ENCODE measurements around the gene XPR1.

Gene XPR1

DNA sequence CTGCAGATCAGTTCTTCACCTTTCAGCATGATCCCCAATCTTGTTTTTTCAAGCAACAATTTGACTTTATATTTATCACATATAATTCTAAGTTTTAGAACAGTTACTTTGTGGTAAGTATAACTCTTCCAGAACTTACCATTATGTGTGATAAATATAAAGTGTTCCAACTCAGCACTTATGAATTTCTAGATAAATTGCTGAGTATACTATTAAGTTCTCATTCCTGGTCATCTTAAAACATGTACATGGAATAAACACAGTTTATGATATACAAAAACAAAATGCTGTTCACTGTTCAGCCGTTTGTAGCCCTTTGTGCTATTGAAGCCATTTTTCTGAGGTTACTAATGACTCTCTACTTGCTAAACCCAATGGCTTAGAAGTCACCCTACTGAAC lies 5.1 kb upstream of the XPR1 start:
- H3K27ac Mint-ChIP-seq, result no peak overlapping the region
- ATAC-seq (ENCODE audit: low read depth) (no peak), DNase-seq (ENCODE audit: low spot score in 2 of 2) (no peak)
- H3K4me1 Mint-ChIP-seq, result no peaks in the 10 kb centered on the region
- H3K27me3 Mint-ChIP-seq, result peaks cover 10% of the 10 kb centered on the region
- no peaks in the 10 kb centered on the region for H3K36me3 Mint-ChIP-seq
- no peaks in the 10 kb centered on the region for H3K9me3 Mint-ChIP-seq
- H3K4me3 Mint-ChIP-seq, result no peak overlapping the region

- H3K27ac Mint-ChIP-seq, result no peak overlapping the region
- no peak overlapping the region for H3K4me3 Mint-ChIP-seq
- DNase-seq (ENCODE audit: low spot score in 2 of 2) (no peak), ATAC-seq (ENCODE audit: low read depth) (no peak)
- no peaks in the 10 kb centered on the region for H3K9me3 Mint-ChIP-seq
- no peaks in the 10 kb centered on the region for H3K4me1 Mint-ChIP-seq
- H3K36me3 Mint-ChIP-seq, result no peaks in the 10 kb centered on the region
- H3K27me3 Mint-ChIP-seq, result peaks cover 10% of the 10 kb centered on the region
Observed at GRCh38 chr1:180627411-180627810, 4.4 kb upstream of the XPR1 start.

DNA sequence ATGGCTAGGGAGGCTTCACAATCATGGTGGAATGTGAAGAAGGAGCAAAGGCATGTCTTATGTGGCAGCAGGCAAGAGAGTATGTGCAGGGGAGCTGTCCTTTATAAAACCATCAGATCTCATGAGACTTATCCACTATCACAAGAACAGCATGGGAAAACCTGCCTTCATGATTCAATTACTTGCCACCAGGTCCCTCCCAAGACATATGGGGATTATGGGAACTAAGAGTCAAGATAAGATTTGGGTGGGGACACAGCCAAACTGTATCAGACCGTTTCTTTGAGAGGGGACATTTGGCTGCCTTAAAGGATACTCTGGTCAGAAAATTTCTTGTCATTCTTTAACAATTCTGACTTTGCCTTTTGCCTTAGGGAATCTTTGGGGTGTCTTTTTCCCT lies 3.2 kb upstream of the XPR1 start:
- Mint-ChIP-seq H3K4me3 (no peak overlapping the region), H3K36me3 (no peaks in the 10 kb centered on the region), H3K4me1 (no peaks in the 10 kb centered on the region), H3K27me3 (peaks cover 10% of the 10 kb centered on the region), H3K9me3 (no peaks in the 10 kb centered on the region), H3K27ac (no peak overlapping the region)
- DNase-seq (ENCODE audit: low spot score in 2 of 2), result no peak
- no peak for ATAC-seq (ENCODE audit: low read depth)

GRCh38 chr1:180630408-180631193 lies 1.2 kb upstream of the XPR1 start:
- no peak overlapping the region for H3K27ac Mint-ChIP-seq
- no peak for ATAC-seq (ENCODE audit: low read depth)
- H3K36me3 Mint-ChIP-seq, result no peaks in the 10 kb centered on the region
- DNase-seq (ENCODE audit: low spot score in 2 of 2), result no peak
- peaks cover 7% of the 10 kb centered on the region for H3K27me3 Mint-ChIP-seq
- no peak overlapping the region for H3K4me3 Mint-ChIP-seq
- H3K4me1 Mint-ChIP-seq, result no peaks in the 10 kb centered on the region
- no peaks in the 10 kb centered on the region for H3K9me3 Mint-ChIP-seq

GRCh38 chr1:180631194-180631765 lies 542 bp upstream of the XPR1 start:
- H3K27ac Mint-ChIP-seq, result no peak overlapping the region
- no peaks in the 10 kb centered on the region for H3K36me3 Mint-ChIP-seq
- ATAC-seq (ENCODE audit: low read depth) (no peak), DNase-seq (ENCODE audit: low spot score in 2 of 2) (no peak)
- peaks cover 5% of the 10 kb centered on the region for H3K27me3 Mint-ChIP-seq
- no peak overlapping the region for H3K4me3 Mint-ChIP-seq
- H3K9me3 Mint-ChIP-seq, result no peaks in the 10 kb centered on the region
- H3K4me1 Mint-ChIP-seq, result no peaks in the 10 kb centered on the region

GRCh38 chr1:180632326-180633056 lies 669 bp downstream of the XPR1 start:
- H3K36me3 Mint-ChIP-seq, result peaks cover 3% of the 10 kb centered on the region
- no peaks in the 10 kb centered on the region for H3K27me3 Mint-ChIP-seq
- ATAC-seq (ENCODE audit: low read depth) (peak; percentile 23), DNase-seq (ENCODE audit: low spot score in 2 of 2) (peak in 1 of 2 donors; percentile 33)
- peaks cover 2% of the 10 kb centered on the region for H3K4me1 Mint-ChIP-seq
- no peak overlapping the region for H3K4me3 Mint-ChIP-seq
- H3K27ac Mint-ChIP-seq, result no peak overlapping the region
- H3K9me3 Mint-ChIP-seq, result no peaks in the 10 kb centered on the region

- Mint-ChIP-seq H3K27ac (no peak overlapping the region), H3K9me3 (no peaks in the 10 kb centered on the region), H3K4me3 (no peak overlapping the region), H3K36me3 (peaks cover 3% of the 10 kb centered on the region), H3K27me3 (no peaks in the 10 kb centered on the region), H3K4me1 (peaks cover 2% of the 10 kb centered on the region)
- no peak for DNase-seq (ENCODE audit: low spot score in 2 of 2)
- ATAC-seq (ENCODE audit: low read depth), result no peak
Observed at GRCh38 chr1:180633057-180634056, 1.5 kb downstream of the XPR1 start.

GRCh38 chr1:180636138-180636537 lies 4.3 kb downstream of the XPR1 start:
- H3K4me3 Mint-ChIP-seq, result no peak overlapping the region
- DNase-seq (ENCODE audit: low spot score in 2 of 2), result no peak
- H3K9me3 Mint-ChIP-seq, result no peaks in the 10 kb centered on the region
- H3K27ac Mint-ChIP-seq, result no peak overlapping the region
- peaks cover 7% of the 10 kb centered on the region for H3K36me3 Mint-ChIP-seq
- peaks cover 6% of the 10 kb centered on the region for H3K4me1 Mint-ChIP-seq
- no peak for ATAC-seq (ENCODE audit: low read depth)
- no peaks in the 10 kb centered on the region for H3K27me3 Mint-ChIP-seq

DNA sequence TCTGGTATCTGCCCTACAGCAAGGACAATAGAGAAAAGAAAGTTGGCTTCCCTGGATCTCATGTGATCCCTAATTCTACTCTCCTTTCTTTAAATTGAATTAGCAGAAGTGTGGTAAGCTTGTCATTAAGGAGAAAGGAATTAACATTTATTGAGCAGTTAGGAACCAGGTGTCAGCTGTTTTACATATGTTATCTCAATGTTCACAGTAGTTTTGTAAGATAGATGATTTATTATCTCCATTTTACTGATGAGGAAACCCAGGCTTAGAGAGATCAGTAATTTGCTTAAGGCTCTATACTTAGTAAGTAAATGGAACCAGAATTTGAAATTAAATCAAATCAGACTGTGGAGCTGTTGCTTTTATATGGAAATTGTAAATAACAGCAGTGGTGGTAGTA lies 8.0 kb downstream of the XPR1 start:
- no peaks in the 10 kb centered on the region for H3K9me3 Mint-ChIP-seq
- DNase-seq (ENCODE audit: low spot score in 2 of 2) (no peak), ATAC-seq (ENCODE audit: low read depth) (no peak)
- H3K27me3 Mint-ChIP-seq, result no peaks in the 10 kb centered on the region
- peaks cover 12% of the 10 kb centered on the region for H3K36me3 Mint-ChIP-seq
- peaks cover 10% of the 10 kb centered on the region for H3K4me1 Mint-ChIP-seq
- no peak overlapping the region for H3K4me3 Mint-ChIP-seq
- no peak overlapping the region for H3K27ac Mint-ChIP-seq

DNA sequence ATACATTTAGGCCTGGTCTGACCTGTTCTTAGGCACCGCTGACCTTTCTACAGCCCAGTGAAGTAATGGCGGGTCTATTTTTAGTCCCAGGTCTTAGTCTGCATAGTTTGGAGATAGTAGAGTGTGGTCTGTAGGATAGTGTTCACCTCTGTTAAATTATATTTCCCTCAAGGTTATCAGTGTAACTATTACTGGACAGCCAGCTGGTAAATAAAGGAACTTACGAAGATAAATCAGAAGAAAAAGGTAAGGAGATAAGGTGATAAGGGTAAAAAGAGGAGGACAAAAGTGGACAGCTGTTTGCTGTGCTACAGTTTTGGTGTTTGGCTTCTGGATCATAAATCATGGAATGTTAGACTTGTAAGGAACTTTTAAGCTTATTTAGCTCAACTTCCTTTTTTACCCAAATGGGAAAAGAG lies 8.7 kb downstream of the XPR1 start:
- Mint-ChIP-seq H3K36me3 (peaks cover 14% of the 10 kb centered on the region), H3K27me3 (no peaks in the 10 kb centered on the region), H3K4me1 (peaks cover 10% of the 10 kb centered on the region), H3K27ac (no peak overlapping the region), H3K9me3 (no peaks in the 10 kb centered on the region), H3K4me3 (no peak overlapping the region)
- ATAC-seq (ENCODE audit: low read depth), result no peak
- no peak for DNase-seq (ENCODE audit: low spot score in 2 of 2)

GRCh38 chr1:180641662-180642061 lies 9.8 kb downstream of the XPR1 start:
- H3K9me3 Mint-ChIP-seq, result no peaks in the 10 kb centered on the region
- no peak overlapping the region for H3K4me3 Mint-ChIP-seq
- peaks cover 15% of the 10 kb centered on the region for H3K4me1 Mint-ChIP-seq
- H3K36me3 Mint-ChIP-seq, result peaks cover 14% of the 10 kb centered on the region
- DNase-seq (ENCODE audit: low spot score in 2 of 2) (no peak), ATAC-seq (ENCODE audit: low read depth) (no peak)
- no peak overlapping the region for H3K27ac Mint-ChIP-seq
- no peaks in the 10 kb centered on the region for H3K27me3 Mint-ChIP-seq

- peaks cover 17% of the 10 kb centered on the region for H3K4me1 Mint-ChIP-seq
- no peak overlapping the region for H3K27ac Mint-ChIP-seq
- no peaks in the 10 kb centered on the region for H3K27me3 Mint-ChIP-seq
- H3K9me3 Mint-ChIP-seq, result no peaks in the 10 kb centered on the region
- ATAC-seq (ENCODE audit: low read depth) (no peak), DNase-seq (ENCODE audit: low spot score in 2 of 2) (no peak)
- H3K36me3 Mint-ChIP-seq, result peaks cover 14% of the 10 kb centered on the region
- no peak overlapping the region for H3K4me3 Mint-ChIP-seq
Observed at GRCh38 chr1:180642781-180643180, 11.0 kb downstream of the XPR1 start.

DNA sequence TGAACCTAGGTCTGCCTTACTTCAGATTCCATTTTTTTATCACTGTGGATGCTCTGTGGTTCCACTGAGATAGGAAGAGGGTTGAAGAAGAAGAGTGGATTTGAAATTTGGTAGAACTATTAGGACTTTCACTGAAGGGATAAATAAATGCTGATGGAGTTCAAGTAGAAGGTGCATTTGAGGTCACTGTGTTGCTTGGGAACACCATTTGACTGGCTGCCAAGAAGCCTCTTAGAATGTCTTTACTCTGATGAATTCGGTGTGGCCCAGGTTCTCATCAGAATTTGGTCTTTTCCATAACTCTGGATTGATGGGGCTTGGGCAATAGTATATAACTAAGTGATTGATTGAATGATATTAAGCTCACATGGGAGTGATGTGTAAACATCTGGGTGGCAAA lies 11.9 kb downstream of the XPR1 start:
- Mint-ChIP-seq H3K27ac (no peak overlapping the region), H3K36me3 (peaks cover 14% of the 10 kb centered on the region), H3K4me3 (no peak overlapping the region), H3K27me3 (no peaks in the 10 kb centered on the region), H3K4me1 (peaks cover 17% of the 10 kb centered on the region), H3K9me3 (no peaks in the 10 kb centered on the region)
- DNase-seq (ENCODE audit: low spot score in 2 of 2) (no peak), ATAC-seq (ENCODE audit: low read depth) (no peak)

Data from memory B cell (primary cell).